Endodermal cell (in vitro differentiated cells): ENCODE measurements around the gene KLF7. TPM values are rescaled to one million over a fixed set of nuclear protein-coding genes. Genes with fewer than 3 reads are reported as not detected.

ENCODE experiments used
- DNase-seq: peaks from one replicate; pipeline ENCODE4 v3.0.0-alpha.2; 2017
- H3K27ac ChIP-seq: 2 replicates; pipeline ENCODE4 v1.5.1; 2013; ENCODE audit warnings: mild to moderate bottlenecking, low read depth, low read length, moderate library complexity
- H3K27me3 ChIP-seq: 2 replicates; pipeline ENCODE4 v1.6.1; 2013; ENCODE audit warnings: mild to moderate bottlenecking, low read length, moderate library complexity; ENCODE audit not compliant: insufficient read depth, control insufficient read depth, poor library complexity, severe bottlenecking
- H3K36me3 ChIP-seq: 2 replicates; pipeline ENCODE4 v1.7.0; 2013; ENCODE audit warnings: mild to moderate bottlenecking, low read length, moderate library complexity; ENCODE audit not compliant: control insufficient read depth, insufficient read depth
- H3K4me1 ChIP-seq: one replicate; pipeline ENCODE4 v1.7.0; 2013; ENCODE audit warnings: low read length; ENCODE audit not compliant: control insufficient read depth, insufficient read depth
- H3K4me3 ChIP-seq: 2 replicates; pipeline ENCODE4 v1.5.1; 2013; ENCODE audit warnings: mild to moderate bottlenecking, low read length, moderate library complexity
- H3K9ac ChIP-seq: 2 replicates; pipeline ENCODE4 v1.6.1; 2013; ENCODE audit warnings: mild to moderate bottlenecking, low read length, moderate library complexity; ENCODE audit not compliant: poor library complexity, severe bottlenecking; ENCODE audit errors: extremely low read depth
- H3K9me3 ChIP-seq: 2 replicates; pipeline ENCODE4 v1.6.1; 2013; ENCODE audit warnings: mild to moderate bottlenecking, low read length, moderate library complexity; ENCODE audit not compliant: control insufficient read depth
- H3K27ac Mint-ChIP-seq: 2 replicates; pipeline ENCODE4 v1.8.0; 2020; ENCODE audit warnings: mixed read lengths
- H3K27me3 Mint-ChIP-seq: 2 replicates; pipeline ENCODE4 v1.8.0; 2021; ENCODE audit warnings: mild to moderate bottlenecking, mixed read lengths; ENCODE audit not compliant: insufficient read depth
- H3K36me3 Mint-ChIP-seq: 2 replicates; pipeline ENCODE4 v1.8.0; 2020; ENCODE audit warnings: low read depth, mixed read lengths
- H3K4me1 Mint-ChIP-seq: 2 replicates; pipeline ENCODE4 v1.8.0; 2020; ENCODE audit warnings: mixed read lengths
- H3K4me3 Mint-ChIP-seq: 2 replicates; pipeline ENCODE4 v1.8.0; 2020; ENCODE audit warnings: mild to moderate bottlenecking, moderate library complexity, mixed read lengths
- H3K9me3 Mint-ChIP-seq: 2 replicates; pipeline ENCODE4 v1.8.0; 2020; ENCODE audit warnings: mild to moderate bottlenecking, mixed read lengths
- WGBS, 2 experiments: methylation state at CpG; one replicate each; pipeline versions ENCODE4 v1.1.5 to v1.1.7; 2013; ENCODE audit warnings: missing lambda C conversion rate in 2 of 2, mixed read lengths in 1 of 2; ENCODE audit not compliant: insufficient coverage in 1 of 2, insufficient read length in 1 of 2; 5-methylcytosine and 5-hydroxymethylcytosine counted together
- total RNA-seq, 2 donors: library from RNA; stranded (reverse); fragmentation: NEBNext Ultra II Directional in 1 of 2; extraction: Animal tissue kit (Norgen Biotek cat#: 25700) in 1 of 2; gene quantifications; 2 replicates in 1 of 2; 3 replicates in 1 of 2; pipeline ENCODE4 v1.2.1, GENCODE V29; 2021
- TF ChIP-seq, protein P1 (sequence below): fragments of 200-600 bp; sonication (generic); conservative IDR thresholded peaks from 2 replicates; pipeline ENCODE4 v1.5.0; 2021; ENCODE audit warnings: antibody characterized with exemption, mild to moderate bottlenecking

The KLF7 gene
- total RNA-seq, 2 donors from 2014 or later: 27.4 to 27.8 TPM

- H3K9me3 Mint-ChIP-seq: no peaks in the 10 kb centered on the region
- Histone ChIP-seq H3K9me3 (no peaks in the 10 kb centered on the region), H3K9ac (no peak overlapping the region), H3K4me3 (no peak overlapping the region), H3K27me3 (no peaks in the 10 kb centered on the region), H3K36me3 (no peaks in the 10 kb centered on the region), H3K4me1 (peaks cover 5% of the 10 kb centered on the region), H3K27ac (no peak overlapping the region)
- H3K4me1 Mint-ChIP-seq: peaks cover 12% of the 10 kb centered on the region
- no peak for DNase-seq
- TF ChIP-seq, protein P1, sequence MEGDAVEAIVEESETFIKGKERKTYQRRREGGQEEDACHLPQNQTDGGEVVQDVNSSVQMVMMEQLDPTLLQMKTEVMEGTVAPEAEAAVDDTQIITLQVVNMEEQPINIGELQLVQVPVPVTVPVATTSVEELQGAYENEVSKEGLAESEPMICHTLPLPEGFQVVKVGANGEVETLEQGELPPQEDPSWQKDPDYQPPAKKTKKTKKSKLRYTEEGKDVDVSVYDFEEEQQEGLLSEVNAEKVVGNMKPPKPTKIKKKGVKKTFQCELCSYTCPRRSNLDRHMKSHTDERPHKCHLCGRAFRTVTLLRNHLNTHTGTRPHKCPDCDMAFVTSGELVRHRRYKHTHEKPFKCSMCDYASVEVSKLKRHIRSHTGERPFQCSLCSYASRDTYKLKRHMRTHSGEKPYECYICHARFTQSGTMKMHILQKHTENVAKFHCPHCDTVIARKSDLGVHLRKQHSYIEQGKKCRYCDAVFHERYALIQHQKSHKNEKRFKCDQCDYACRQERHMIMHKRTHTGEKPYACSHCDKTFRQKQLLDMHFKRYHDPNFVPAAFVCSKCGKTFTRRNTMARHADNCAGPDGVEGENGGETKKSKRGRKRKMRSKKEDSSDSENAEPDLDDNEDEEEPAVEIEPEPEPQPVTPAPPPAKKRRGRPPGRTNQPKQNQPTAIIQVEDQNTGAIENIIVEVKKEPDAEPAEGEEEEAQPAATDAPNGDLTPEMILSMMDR: no peak
- H3K27me3 Mint-ChIP-seq: no peaks in the 10 kb centered on the region
- no peak overlapping the region for H3K27ac Mint-ChIP-seq
- WGBS, 2 experiments: 91 to 93% methylated on average over 4 of the region's 4 CpGs
- no peaks in the 10 kb centered on the region for H3K36me3 Mint-ChIP-seq
- no peak overlapping the region for H3K4me3 Mint-ChIP-seq
Observed at GRCh38 chr2:207054521-207054920, 111.2 kb downstream of the KLF7 start.

DNA sequence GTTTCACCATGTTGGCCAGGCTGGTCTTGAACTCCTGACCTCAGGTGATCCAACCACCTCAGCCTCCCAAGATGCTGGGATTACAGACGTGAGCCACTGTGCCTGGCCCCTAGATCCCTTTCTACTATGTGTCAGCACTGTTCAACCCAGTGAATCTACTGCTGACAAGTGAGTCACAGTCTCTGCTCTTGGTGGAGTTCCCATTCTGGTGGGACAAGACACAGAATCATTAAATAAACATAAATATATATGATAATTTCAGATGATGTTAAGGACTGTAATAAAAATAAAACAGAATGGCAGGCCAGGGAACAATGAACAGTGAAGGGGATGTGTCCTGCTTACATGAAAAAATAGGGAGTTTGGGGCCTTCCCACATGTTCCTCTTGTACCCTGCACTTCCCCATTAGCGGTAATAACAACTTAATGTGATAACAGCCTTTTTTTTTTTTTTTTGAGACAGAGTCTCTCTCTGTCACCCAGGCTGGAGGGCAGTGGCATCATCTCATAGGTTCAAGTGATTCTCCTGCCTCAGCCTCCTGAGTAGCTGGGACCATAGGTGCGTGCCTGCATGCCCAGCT is 114.3 kb downstream of the KLF7 start:
- Histone ChIP-seq H3K9me3 (no peaks in the 10 kb centered on the region), H3K4me3 (no peak overlapping the region), H3K27ac (no peak overlapping the region), H3K9ac (no peak overlapping the region), H3K27me3 (no peaks in the 10 kb centered on the region), H3K4me1 (peaks cover 11% of the 10 kb centered on the region), H3K36me3 (no peaks in the 10 kb centered on the region)
- no peak overlapping the region for H3K27ac Mint-ChIP-seq
- DNase-seq: no peak
- H3K4me1 Mint-ChIP-seq: peaks cover 28% of the 10 kb centered on the region
- TF ChIP-seq, protein P1: no peak
- no peaks in the 10 kb centered on the region for H3K9me3 Mint-ChIP-seq
- no peaks in the 10 kb centered on the region for H3K36me3 Mint-ChIP-seq
- 89 to 92% methylated on average over 3 of the region's 3 CpGs for WGBS, 2 experiments
- no peak overlapping the region for H3K4me3 Mint-ChIP-seq
- H3K27me3 Mint-ChIP-seq: no peaks in the 10 kb centered on the region

- no peaks in the 10 kb centered on the region for H3K27me3 ChIP-seq
- peaks cover 11% of the 10 kb centered on the region for H3K4me1 ChIP-seq
- no peaks in the 10 kb centered on the region for H3K9me3 ChIP-seq
- H3K27ac Mint-ChIP-seq: no peak overlapping the region
- H3K4me3 Mint-ChIP-seq: no peak overlapping the region
- H3K36me3 ChIP-seq: no peaks in the 10 kb centered on the region
- no peak overlapping the region for H3K27ac ChIP-seq
- H3K36me3 Mint-ChIP-seq: no peaks in the 10 kb centered on the region
- 81 to 90% methylated on average over 3 to 5 of the region's 5 CpGs for WGBS, 2 experiments
- H3K27me3 Mint-ChIP-seq: no peaks in the 10 kb centered on the region
- no peak overlapping the region for H3K4me3 ChIP-seq
- TF ChIP-seq, protein P1: no peak
- no peak for DNase-seq
- no peaks in the 10 kb centered on the region for H3K9me3 Mint-ChIP-seq
- H3K9ac ChIP-seq: no peak overlapping the region
- peaks cover 36% of the 10 kb centered on the region for H3K4me1 Mint-ChIP-seq
Observed at GRCh38 chr2:207049122-207049521, 116.6 kb downstream of the KLF7 start.
